Transverse colon (tissue), 3 donors: ENCODE measurements around the gene NCKAP5.

Experiments
- POLR2A ChIP-seq: fragments of 450-650 bp; IDR thresholded peaks from one replicate; pipeline ENCODE4 v1.6.1; 2016; ENCODE audit warnings: antibody characterized with exemption, mild to moderate bottlenecking, moderate library complexity
- TF ChIP-seq, protein P1 (sequence below), 5 experiments: fragments of 200-600 bp in 3 of 5; fragments of 450-650 bp in 2 of 5; sonication (generic) in 3 of 5; IDR thresholded peaks; 1 replicate in 2 of 5; 2 replicates in 3 of 5; pipeline ENCODE4 v1.5.1; 2016 to 2017; ENCODE audit warnings: antibody characterized with exemption in 5 of 5, inconsistent platforms in 3 of 5, mild to moderate bottlenecking in 2 of 5, moderate library complexity in 1 of 5

DNA sequence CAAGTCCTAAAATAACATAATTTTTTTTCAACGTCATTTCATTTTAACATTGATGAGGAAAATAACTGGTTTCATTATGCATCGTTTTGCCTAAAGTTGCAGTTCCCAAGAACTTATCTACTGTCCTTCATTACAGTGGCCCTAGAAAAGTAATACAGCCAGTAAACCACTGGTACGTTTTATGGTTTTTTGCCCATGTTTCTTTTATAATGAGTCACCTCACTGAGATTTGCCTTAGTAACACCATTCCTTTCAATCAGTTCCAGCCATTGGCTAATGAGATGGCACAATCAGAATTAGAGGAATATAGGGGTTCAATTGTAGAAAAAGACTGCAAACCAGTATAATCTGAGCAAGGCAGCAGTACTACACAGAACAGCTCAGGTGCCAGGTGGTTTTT, 475.7 kb downstream of the NCKAP5 start:
- TF ChIP-seq, protein P1, sequence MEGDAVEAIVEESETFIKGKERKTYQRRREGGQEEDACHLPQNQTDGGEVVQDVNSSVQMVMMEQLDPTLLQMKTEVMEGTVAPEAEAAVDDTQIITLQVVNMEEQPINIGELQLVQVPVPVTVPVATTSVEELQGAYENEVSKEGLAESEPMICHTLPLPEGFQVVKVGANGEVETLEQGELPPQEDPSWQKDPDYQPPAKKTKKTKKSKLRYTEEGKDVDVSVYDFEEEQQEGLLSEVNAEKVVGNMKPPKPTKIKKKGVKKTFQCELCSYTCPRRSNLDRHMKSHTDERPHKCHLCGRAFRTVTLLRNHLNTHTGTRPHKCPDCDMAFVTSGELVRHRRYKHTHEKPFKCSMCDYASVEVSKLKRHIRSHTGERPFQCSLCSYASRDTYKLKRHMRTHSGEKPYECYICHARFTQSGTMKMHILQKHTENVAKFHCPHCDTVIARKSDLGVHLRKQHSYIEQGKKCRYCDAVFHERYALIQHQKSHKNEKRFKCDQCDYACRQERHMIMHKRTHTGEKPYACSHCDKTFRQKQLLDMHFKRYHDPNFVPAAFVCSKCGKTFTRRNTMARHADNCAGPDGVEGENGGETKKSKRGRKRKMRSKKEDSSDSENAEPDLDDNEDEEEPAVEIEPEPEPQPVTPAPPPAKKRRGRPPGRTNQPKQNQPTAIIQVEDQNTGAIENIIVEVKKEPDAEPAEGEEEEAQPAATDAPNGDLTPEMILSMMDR (IDR thresholded peaks at IDR 0.05), result no peak
- TF ChIP-seq POLR2A, result no peak
